NCI-H345 treated with DMSO at 0.1 percent for 48 hours (cell line): ENCODE data around the gene MUC20.
"Not testable (repeated sequence)": the region's sequence is repeated elsewhere in the genome, so short reads cannot be mapped to it uniquely, and the experiment has no call there.

Experiments used
- DNase-seq: peaks from one replicate; lab custom pipeline; 2025; ENCODE audit not compliant: unreplicated experiment; lab: John Stamatoyannopoulos, UW

Gene MUC20, protein sequence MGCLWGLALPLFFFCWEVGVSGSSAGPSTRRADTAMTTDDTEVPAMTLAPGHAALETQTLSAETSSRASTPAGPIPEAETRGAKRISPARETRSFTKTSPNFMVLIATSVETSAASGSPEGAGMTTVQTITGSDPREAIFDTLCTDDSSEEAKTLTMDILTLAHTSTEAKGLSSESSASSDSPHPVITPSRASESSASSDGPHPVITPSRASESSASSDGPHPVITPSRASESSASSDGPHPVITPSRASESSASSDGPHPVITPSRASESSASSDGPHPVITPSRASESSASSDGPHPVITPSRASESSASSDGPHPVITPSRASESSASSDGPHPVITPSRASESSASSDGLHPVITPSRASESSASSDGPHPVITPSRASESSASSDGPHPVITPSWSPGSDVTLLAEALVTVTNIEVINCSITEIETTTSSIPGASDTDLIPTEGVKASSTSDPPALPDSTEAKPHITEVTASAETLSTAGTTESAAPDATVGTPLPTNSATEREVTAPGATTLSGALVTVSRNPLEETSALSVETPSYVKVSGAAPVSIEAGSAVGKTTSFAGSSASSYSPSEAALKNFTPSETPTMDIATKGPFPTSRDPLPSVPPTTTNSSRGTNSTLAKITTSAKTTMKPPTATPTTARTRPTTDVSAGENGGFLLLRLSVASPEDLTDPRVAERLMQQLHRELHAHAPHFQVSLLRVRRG

DNA sequence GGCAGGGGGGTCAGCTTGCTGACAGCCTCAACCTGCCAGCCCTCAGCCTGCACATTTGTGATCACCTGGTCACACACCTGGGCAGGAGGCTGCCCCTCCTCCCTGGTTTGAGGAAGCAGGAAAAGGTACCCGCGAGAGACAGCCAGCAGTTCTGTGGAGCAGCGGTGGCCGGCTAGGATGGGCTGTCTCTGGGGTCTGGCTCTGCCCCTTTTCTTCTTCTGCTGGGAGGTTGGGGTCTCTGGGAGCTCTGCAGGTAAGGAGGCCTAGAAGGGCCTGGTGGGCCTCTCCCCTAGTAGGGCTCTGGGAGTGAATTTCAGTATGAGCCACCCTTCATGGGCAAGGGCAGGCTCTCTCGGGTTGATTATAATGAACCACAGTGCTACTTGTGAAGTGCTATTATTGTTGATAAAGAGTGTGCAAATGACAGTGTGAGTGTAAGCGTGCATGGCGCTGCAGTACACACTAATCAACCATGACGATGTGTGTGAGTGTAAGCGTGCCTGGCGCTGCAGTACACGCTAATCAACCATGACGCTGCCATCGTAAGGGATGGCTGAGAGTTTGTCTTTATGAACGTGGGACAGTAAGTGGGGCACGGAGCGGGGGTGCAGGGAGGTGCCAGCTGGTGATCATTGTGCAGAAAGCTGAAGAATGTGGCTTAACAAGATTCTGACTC, at the start of gene MUC20:
TSS of gene MUC20 (plus strand) at position 148 of the 676 bp plus-strand sequence. CDS start at position 178, 30 bp downstream.
- DNase-seq = not testable (repeated sequence)

DNA sequence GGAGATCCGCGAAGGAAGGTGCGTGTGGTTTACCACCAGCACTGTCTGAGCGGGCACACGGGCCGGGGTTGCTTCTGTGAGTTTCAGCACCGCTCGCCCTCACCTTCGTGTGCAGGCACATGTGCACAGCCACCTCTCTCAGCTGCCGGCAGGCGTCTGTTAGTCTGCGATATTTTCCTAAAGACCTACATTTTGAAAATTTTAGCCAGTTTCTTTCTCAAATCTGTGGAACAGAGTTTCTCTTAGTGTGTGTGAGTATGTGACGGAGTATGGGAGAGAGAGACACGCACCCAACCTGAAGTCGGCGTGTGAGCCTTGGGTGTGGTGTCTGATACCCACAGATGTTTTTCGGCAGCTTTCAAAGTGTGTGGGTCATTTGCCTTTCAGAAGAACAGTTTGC, 49.5 kb upstream of the MUC20 start:
- not testable (repeated sequence) for DNase-seq

DNA sequence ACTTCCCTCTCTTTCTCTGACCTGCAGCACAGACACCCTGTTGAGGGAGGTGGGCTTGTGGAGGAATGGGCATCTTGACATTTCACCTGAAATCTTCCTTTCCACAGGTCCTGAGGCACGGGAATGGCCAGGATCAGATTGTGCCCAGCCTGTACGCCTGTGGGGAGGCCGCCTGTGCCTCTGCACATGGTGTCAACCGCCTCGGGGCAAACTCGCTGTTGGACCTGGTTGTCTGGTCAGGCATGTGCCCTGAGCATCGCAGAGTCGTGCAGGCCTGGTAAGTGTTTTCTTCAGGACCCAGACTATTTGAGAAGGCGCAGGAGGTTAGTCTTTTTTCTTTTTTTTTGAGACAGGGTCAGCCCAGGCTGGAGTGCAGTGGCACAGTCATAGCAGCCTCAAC, 47.1 kb upstream of the MUC20 start:
- not testable (repeated sequence) for DNase-seq

DNA sequence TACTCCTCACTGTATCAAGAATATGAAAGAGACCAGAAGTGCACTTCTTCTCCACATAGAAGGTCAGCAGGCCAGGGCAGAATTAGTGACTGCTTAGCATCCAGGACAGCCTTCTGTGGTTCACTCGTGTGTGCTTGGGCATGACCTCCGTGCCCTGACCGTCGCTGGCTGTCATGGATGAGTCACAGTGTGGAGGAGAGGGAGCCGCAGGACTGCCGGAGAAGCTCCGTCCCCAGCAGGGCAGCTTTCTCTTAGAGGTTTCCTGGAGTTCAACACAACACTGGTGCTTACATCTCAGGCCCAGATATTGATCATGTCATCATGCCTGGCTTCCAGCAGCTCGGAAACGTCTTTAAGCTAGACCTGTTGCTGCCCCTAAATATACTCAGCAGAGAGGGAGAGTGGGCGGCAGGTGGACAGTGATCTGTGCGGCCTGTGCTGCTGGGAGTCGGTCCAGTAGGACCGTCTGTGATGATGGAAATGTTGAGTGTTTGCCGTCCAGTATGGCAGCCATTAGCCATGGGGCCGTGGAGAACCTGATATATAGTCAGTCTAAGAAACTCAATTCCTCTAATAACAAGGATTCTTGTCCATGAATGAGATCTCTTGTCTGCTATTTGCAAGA, 42.3 kb upstream of the MUC20 start:
- DNase-seq = not testable (repeated sequence)

DNA sequence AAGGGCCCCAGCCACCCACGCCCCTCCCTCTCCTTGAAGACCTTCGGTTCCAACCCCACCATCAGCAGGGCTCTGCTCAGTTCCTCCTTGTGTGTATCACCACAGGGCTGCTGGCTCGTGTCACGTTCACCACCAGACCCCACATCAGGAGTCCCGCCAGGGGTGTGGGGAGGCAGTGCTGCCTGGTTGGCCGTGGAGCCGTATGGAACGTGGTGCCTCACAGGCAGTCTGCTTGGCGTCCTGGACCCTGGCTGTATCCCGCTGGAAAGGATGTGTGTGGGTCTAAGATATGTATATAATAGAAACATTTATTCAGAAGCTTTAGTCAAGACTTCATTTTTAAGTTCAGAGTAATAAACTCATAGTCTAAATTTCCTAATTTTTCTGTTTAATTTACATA, 40.1 kb upstream of the MUC20 start:
- DNase-seq = not testable (repeated sequence)

DNA sequence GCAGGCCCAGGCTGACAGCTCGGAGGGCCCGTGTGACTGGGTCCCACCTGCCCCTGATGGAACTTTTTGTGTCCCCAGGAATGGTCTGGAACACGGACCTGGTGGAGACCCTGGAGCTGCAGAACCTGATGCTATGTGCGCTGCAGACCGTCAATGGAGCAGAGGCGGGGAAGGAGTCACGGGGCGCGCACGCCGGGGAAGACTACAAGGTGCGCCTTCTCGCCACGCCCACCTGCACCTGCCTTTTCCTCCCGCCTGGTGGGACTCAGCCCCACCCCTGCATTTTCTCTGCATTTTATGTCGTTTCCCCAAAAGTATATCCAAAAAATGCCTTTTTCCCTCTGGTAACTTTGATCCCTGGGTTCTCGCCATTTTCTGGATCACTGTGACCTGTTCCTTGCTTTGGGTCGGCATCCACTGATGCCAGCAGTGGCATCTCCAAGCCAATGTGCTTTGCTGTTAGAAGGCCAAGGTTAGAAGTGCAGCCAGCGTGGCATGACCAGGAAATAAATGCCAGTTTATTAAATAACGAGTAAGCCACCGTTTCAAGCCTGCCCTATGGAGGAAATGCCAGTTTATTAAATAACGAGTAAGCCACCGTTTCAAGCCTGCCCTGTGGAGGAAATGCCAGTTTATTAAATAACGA, 39.2 kb upstream of the MUC20 start:
- not testable (repeated sequence) for DNase-seq

DNA sequence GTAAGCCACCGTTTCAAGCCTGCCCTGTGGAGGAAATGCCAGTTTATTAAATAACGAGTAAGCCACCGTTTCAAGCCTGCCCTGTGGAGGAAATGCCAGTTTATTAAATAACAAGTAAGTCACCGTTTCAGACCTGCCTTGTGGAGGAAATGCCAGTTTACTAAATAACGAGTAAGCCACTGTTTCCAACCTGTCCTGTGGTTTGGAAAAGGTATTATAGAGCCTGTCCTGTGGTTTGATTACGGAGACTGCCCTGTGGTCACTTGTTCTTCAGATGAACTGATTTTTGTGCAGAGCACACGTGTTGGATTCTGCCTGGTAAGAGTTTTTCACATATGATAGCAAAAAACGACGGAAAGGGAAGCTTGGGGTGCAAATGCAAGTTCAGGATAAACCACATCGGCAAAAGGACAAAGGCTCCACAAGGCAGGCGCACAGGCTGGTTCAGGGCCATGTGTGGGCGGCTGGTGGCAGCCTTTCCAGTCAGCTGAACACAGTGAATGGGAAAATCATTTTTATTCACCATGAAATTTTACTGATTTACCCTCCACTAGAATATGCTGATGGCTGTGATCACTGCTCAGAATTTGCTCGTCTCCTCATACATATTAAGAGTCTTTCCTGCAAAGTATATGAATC, 38.6 kb upstream of the MUC20 start:
- DNase-seq = not testable (repeated sequence)

DNA sequence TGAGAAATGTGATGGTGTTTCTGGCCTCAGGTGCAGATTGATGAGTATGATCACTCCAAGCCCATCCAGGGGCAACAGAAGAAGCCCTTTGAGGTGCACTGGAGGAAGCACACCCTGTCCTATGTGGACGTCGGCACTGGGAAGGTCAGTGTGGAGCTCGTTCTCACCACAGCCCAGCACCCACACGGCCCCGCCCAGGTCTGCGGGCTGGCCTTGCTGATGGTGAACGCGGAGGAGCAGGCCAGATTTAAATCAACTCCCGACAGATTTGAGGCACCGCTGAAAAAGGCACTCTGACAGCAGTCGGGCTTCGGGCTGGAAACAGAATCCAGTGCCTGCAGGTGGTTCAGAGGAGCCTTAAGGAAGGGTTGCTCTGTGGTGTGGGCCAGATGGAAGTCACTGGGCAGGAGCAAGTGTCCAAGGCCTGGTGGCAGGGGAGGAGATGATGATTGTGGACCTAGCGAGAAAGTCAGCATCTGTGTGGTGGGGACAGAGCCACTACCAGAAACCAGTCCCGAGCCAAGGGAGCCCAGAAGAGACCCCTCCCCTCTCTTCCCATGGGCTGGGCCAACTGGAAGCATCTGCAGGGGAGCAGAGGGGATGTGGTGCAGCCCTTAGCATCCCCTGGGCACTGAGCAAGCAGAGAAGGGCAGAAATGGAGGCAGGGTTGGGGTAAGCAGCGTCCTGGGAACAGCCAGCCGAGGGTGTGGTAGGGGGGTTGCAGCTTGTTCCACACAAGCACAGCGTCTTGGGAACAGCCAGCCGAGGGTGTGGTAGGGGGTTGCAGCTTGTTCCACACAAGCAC, 36.9 kb upstream of the MUC20 start:
- not testable (repeated sequence) for DNase-seq

DNA sequence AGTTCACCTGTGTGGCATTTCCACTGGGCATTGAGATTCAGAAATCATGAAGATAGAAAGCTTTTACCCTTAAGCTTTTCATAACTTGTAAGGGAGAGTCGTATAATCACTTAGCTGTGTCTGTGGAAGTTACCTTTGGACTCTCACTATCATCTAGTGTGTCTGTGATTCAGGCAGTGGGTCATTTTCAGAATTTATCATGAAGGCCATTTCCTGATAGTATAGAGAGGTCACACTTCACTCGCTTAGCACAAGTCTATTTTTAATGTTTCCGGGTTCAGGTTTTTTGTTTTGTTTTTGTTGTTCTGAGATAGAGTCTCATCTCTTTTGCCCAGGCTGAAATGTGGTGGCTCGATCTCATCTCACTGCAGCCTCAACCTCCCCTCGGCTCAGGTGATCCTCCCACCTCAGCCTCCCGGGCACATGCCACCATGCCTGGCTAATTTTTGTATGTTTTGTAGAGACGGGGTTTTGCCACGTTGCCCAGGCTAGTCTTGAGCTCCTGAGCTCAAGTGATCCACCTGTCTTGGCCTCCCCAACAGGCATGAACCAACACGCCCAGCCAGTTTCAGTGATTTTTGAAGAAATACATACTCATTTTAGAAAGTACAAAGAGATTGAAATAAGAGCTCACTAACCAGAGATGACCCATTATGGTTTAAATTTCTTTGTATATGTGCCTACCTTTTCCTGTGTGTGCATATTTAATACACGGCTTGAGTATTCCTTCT, 36.1 kb upstream of the MUC20 start:
- DNase-seq = not testable (repeated sequence)

DNA sequence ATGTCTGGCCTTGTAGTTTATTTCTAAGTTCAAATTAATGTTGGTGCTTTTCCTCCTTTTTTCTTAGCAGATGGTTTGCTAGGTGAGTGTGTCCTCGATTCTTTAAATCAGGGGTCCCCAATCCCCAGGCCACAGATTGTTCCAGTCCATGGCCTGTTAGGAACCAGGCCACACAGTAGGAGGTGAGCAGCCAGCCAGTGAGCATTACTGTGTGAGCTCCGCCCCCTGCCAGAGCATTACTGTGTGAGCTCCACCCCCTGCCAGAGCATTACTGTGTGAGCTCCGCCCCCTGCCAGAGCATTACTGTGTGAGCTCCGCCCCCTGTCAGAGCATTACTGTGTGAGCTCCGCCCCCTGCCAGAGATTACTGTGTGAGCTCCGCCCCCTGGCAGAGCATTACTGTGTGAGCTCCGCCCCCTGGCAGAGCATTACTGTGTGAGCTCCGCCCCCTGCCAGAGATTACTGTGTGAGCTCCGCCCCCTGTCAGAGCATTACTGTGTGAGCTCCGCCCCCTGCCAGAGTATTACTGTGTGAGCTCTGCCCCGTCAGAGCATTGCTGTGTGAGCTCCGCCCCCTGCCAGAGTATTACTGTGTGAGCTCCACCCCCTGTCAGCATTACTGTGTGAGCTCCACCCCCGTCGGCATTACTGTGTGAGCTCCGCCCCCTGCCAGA, 34.1 kb upstream of the MUC20 start:
- DNase-seq = not testable (repeated sequence)

DNA sequence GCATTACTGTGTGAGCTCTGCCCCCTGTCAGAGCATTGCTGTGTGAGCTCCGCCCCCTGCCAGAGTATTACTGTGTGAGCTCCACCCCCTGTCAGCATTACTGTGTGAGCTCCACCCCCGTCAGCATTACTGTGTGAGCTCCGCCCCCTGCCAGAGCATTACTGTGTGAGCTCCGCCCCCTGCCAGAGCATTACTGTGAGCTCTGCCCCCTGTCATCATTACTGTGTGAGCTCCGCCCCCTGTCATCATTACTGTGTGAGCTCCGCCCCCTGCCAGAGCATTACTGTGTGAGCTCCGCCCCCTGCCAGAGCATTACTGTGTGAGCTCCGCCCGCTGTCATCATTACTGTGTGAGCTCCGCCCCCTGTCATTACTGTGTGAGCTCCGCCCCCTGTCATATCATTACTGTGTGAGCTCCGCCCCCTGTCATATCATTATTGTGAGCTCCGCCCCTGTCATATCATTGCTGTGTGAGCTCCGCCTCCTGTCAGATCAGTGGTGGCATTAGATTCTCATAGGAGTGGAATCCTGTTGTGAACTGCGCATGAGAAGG, 33.5 kb upstream of the MUC20 start:
- DNase-seq = not testable (repeated sequence)

DNA sequence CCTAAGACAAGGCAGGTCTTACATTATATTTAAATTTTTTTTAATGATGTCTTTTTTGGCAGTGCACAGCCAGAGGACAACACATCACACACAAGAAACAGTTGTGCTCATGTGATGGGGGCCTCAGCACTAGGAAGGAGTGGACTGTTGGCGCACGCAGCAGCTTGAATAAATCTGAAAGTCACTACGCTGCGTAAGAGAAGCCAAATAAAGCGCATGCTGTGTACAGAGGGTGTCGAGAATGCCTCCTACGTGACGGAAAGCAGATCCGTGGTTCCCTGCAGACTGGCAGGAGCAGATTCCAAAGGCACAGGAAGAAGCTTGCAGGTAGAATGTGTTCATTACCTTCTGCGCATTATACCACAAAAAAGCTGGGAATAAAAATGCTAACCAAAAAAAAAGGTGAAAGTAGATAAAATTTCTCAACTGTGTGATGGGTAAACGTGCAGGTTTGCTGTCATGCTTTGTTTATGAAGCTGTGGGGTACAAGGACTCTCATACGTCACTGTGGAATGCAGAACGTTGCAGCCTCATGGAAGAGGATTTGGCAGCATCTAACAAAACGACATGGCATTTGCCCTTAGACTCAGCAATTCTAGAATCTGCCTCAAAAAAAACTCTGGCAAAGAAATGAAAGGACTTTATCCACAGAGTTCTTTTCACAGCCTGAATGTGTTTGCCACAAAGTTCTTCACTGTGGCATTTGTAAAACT, 32.2 kb upstream of the MUC20 start:
- DNase-seq = not testable (repeated sequence)

DNA sequence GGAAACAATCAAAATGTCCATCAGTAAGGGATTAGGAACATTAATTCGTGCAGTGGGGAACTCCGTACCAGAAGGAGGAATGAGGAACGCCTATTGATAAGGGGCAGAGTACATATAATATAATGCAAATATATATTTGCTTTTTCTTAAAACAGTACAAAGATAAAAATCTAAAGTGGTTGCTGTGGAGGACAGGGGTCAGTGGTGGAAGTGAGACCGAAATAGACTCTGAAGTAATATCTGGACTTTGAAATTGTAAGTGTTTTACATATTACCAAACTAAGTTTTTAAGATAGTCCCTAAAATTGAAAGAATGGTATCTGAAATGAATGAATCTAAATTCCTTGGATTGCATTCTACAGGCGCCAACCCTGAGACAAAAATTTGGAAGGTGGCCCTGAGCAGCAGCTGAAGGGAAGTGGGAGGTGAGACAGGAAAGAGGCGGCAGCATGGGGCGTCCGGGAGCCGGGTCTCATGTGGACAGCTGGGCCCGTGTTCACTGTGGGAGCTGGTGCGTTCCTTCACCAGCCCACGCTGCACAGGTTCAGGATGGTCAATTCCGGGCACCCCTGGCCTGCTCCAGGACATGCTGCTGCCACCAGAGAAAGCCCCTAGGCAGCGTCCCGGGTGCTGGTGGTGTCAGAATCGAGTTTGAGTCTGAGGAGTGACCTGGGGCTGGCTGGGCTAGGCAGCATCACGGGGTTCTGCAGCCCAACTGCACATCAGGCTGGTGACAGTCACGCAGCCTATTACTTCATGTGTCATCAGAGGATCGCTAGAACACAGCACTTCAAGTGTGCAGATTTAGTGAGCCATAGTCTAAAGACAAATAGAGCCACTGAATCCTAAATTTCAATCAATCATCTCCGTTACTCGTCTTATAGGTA, 31.4 kb upstream of the MUC20 start:
- not testable (repeated sequence) for DNase-seq

DNA sequence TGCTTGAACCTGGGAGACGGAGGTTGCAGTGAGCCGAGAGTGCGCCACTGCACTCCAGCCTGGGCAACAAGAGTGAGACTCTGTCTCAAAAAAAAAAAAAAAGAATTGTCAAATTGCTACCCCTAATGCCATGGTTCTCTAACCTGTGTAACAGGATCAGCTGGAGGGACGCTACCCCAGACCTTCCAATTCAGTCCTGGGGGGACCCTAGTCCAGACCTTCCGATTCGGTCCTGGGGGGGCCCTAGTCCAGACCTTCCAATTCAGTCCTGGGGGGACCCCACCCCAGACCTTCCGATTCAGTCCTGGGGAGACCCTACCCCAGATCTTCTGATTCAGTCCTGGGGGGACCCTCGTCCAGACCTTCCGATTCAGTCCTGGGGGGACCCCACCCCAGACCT, 29.8 kb upstream of the MUC20 start:
- no peak for DNase-seq

DNA sequence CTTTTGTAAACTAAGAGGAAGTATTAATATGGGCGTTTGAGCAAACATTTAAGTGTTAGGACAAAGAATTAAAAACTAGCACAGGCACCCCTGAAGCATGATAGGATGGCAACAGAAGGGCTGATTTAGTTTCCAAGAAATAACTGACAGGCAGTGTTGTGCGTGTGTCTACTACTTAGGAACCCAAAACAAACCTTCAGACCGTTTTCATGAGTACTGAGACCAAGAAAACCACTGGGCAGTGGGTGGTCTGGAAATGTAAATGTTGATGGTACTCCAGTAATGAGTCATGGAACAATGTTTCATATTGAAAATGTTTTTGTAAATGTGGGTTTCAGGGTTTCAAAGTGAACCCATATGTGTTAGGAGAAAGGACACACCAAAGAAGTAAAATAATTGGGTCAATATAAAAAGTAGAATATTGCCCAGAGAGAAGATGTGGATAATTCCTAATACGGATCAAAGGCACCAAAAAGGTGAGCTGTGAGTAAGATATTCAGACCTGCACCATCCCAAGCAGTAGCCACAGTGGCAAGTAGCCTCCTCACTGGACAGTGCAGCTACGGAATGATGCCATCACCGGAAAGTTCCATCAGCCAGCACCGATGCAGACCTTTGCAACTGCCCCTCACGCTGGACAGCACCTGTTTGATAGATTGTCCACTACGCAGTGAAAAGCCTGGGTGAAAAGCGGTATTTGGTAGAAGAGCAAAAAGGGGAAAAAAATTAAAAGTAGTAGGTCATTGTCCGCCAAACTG, 29.0 kb upstream of the MUC20 start:
- not testable (repeated sequence) for DNase-seq

DNA sequence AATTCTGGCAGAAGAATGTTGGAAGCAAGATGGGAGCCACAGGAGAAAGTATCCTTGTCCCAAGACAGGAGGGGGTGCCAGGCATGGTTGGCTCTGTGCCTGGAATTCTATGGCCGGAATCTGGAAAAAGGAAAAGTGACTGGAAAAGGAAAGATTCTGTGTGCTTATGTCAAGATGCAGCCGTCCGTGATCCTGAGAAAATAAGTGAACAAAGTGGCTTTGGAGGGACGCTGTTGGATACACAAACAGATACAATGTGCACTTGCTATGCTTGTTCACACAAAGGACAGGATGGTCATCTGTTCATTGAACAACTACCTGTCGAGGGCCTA, 28.5 kb upstream of the MUC20 start:
- DNase-seq = no peak
